ENCODE data around the gene PPT2. TPM values are rescaled to one million over a fixed set of nuclear protein-coding genes. Genes with fewer than 3 reads are reported as not detected.
"Not testable (repeated sequence)": the region's sequence is repeated elsewhere in the genome, so short reads cannot be mapped to it uniquely, and the experiment has no call there.

The PPT2 gene
- polyA plus RNA-seq, 2 donors, result 20.7 to 21.6 TPM

- Histone ChIP-seq H3K9me3 (ENCODE audit: control insufficient read depth in 2 of 2, insufficient read depth in 1 of 2, low read depth in 1 of 2, low read length in 1 of 2) (no peaks in the 10 kb centered on the region), H3K27ac (ENCODE audit: low read depth in 2 of 2, low read length in 1 of 2) (no peak overlapping the region), H3K4me3 (ENCODE audit: low read depth in 1 of 2, low read length in 2 of 2) (no peak overlapping the region), H3K27me3 (ENCODE audit: control insufficient read depth in 1 of 2, insufficient read depth in 2 of 2, low read length in 2 of 2) (no peaks in the 10 kb centered on the region), H3K4me1 (ENCODE audit: control insufficient read depth in 2 of 2, insufficient read depth in 2 of 2, low read length in 1 of 2) (peaks cover 0 to 7% of the 10 kb centered on the region in 2 donors), H3K36me3 (ENCODE audit: control insufficient read depth in 2 of 2, insufficient read depth in 2 of 2, low read length in 1 of 2) (no peaks in the 10 kb centered on the region)
- 86 to 89% methylated on average over 13 of the region's 13 CpGs for WGBS, 2 donors
Observed at GRCh38 chr6:32200711-32201475, 47.0 kb downstream of the PPT2 start.

GRCh38 chr6:32202186-32202585 lies 48.2 kb downstream of the PPT2 start:
- no peaks in the 10 kb centered on the region for H3K9me3 ChIP-seq (ENCODE audit: control insufficient read depth in 2 of 2, insufficient read depth in 1 of 2, low read depth in 1 of 2, low read length in 1 of 2)
- no peak overlapping the region for H3K4me3 ChIP-seq (ENCODE audit: low read depth in 1 of 2, low read length in 2 of 2)
- no peaks in the 10 kb centered on the region for H3K4me1 ChIP-seq (ENCODE audit: control insufficient read depth in 2 of 2, insufficient read depth in 2 of 2, low read length in 1 of 2)
- no peaks in the 10 kb centered on the region for H3K36me3 ChIP-seq (ENCODE audit: control insufficient read depth in 2 of 2, insufficient read depth in 2 of 2, low read length in 1 of 2)
- no peak overlapping the region for H3K27ac ChIP-seq (ENCODE audit: low read depth in 2 of 2, low read length in 1 of 2)
- no peaks in the 10 kb centered on the region for H3K27me3 ChIP-seq (ENCODE audit: control insufficient read depth in 1 of 2, insufficient read depth in 2 of 2, low read length in 2 of 2)
- 87 to 88% methylated on average over 9 of the region's 9 CpGs for WGBS, 2 donors

GRCh38 chr6:32203426-32204267 lies 49.7 kb downstream of the PPT2 start:
- no peaks in the 10 kb centered on the region for H3K4me1 ChIP-seq (ENCODE audit: control insufficient read depth in 2 of 2, insufficient read depth in 2 of 2, low read length in 1 of 2)
- 83% methylated on average over 9 of the region's 9 CpGs for WGBS, 2 donors
- no peaks in the 10 kb centered on the region for H3K9me3 ChIP-seq (ENCODE audit: control insufficient read depth in 2 of 2, insufficient read depth in 1 of 2, low read depth in 1 of 2, low read length in 1 of 2)
- H3K27me3 ChIP-seq (ENCODE audit: control insufficient read depth in 1 of 2, insufficient read depth in 2 of 2, low read length in 2 of 2), result no peaks in the 10 kb centered on the region
- no peaks in the 10 kb centered on the region for H3K36me3 ChIP-seq (ENCODE audit: control insufficient read depth in 2 of 2, insufficient read depth in 2 of 2, low read length in 1 of 2)
- H3K4me3 ChIP-seq (ENCODE audit: low read depth in 1 of 2, low read length in 2 of 2), result no peak overlapping the region
- H3K27ac ChIP-seq (ENCODE audit: low read depth in 2 of 2, low read length in 1 of 2), result no peak overlapping the region

- Histone ChIP-seq H3K4me1 (ENCODE audit: control insufficient read depth in 2 of 2, insufficient read depth in 2 of 2, low read length in 1 of 2) (no peaks in the 10 kb centered on the region), H3K9me3 (ENCODE audit: control insufficient read depth in 2 of 2, insufficient read depth in 1 of 2, low read depth in 1 of 2, low read length in 1 of 2) (no peaks in the 10 kb centered on the region), H3K27ac (ENCODE audit: low read depth in 2 of 2, low read length in 1 of 2) (no peak overlapping the region), H3K4me3 (ENCODE audit: low read depth in 1 of 2, low read length in 2 of 2) (no peak overlapping the region), H3K36me3 (ENCODE audit: control insufficient read depth in 2 of 2, insufficient read depth in 2 of 2, low read length in 1 of 2) (no peaks in the 10 kb centered on the region), H3K27me3 (ENCODE audit: control insufficient read depth in 1 of 2, insufficient read depth in 2 of 2, low read length in 2 of 2) (no peaks in the 10 kb centered on the region)
- WGBS, 2 donors, result 88 to 90% methylated on average over 3 of the region's 3 CpGs
Observed at GRCh38 chr6:32204268-32204715, 50.4 kb downstream of the PPT2 start.

- 65 to 89% methylated on average over 1 of the region's 1 CpG for WGBS, 2 donors
- Histone ChIP-seq H3K36me3 (ENCODE audit: control insufficient read depth in 2 of 2, insufficient read depth in 2 of 2, low read length in 1 of 2) (no peaks in the 10 kb centered on the region), H3K4me1 (ENCODE audit: control insufficient read depth in 2 of 2, insufficient read depth in 2 of 2, low read length in 1 of 2) (no peaks in the 10 kb centered on the region), H3K9me3 (ENCODE audit: control insufficient read depth in 2 of 2, insufficient read depth in 1 of 2, low read depth in 1 of 2, low read length in 1 of 2) (no peaks in the 10 kb centered on the region), H3K27ac (ENCODE audit: low read depth in 2 of 2, low read length in 1 of 2) (no peak overlapping the region), H3K27me3 (ENCODE audit: control insufficient read depth in 1 of 2, insufficient read depth in 2 of 2, low read length in 2 of 2) (no peaks in the 10 kb centered on the region), H3K4me3 (ENCODE audit: low read depth in 1 of 2, low read length in 2 of 2) (no peak overlapping the region)
Observed at GRCh38 chr6:32208996-32209395, 55.1 kb downstream of the PPT2 start.

- WGBS, 2 donors, result 89 to 90% methylated on average over 5 of the region's 5 CpGs
- H3K27me3 ChIP-seq (ENCODE audit: control insufficient read depth in 1 of 2, insufficient read depth in 2 of 2, low read length in 2 of 2), result no peaks in the 10 kb centered on the region
- H3K9me3 ChIP-seq (ENCODE audit: control insufficient read depth in 2 of 2, insufficient read depth in 1 of 2, low read depth in 1 of 2, low read length in 1 of 2), result no peaks in the 10 kb centered on the region
- H3K4me1 ChIP-seq (ENCODE audit: control insufficient read depth in 2 of 2, insufficient read depth in 2 of 2, low read length in 1 of 2), result no peaks in the 10 kb centered on the region
- no peaks in the 10 kb centered on the region for H3K36me3 ChIP-seq (ENCODE audit: control insufficient read depth in 2 of 2, insufficient read depth in 2 of 2, low read length in 1 of 2)
- no peak overlapping the region for H3K4me3 ChIP-seq (ENCODE audit: low read depth in 1 of 2, low read length in 2 of 2)
- H3K27ac ChIP-seq (ENCODE audit: low read depth in 2 of 2, low read length in 1 of 2), result no peak overlapping the region
Observed at GRCh38 chr6:32210191-32210601, 56.3 kb downstream of the PPT2 start.

GRCh38 chr6:32211432-32211831 lies 57.5 kb downstream of the PPT2 start:
- H3K9me3 ChIP-seq (ENCODE audit: control insufficient read depth in 2 of 2, insufficient read depth in 1 of 2, low read depth in 1 of 2, low read length in 1 of 2); H3K27ac ChIP-seq (ENCODE audit: low read depth in 2 of 2, low read length in 1 of 2); H3K36me3 ChIP-seq (ENCODE audit: control insufficient read depth in 2 of 2, insufficient read depth in 2 of 2, low read length in 1 of 2); H3K4me1 ChIP-seq (ENCODE audit: control insufficient read depth in 2 of 2, insufficient read depth in 2 of 2, low read length in 1 of 2); H3K27me3 ChIP-seq (ENCODE audit: control insufficient read depth in 1 of 2, insufficient read depth in 2 of 2, low read length in 2 of 2); H3K4me3 ChIP-seq (ENCODE audit: low read depth in 1 of 2, low read length in 2 of 2): not testable (repeated sequence)
- whole genome bisulfite sequencing, 2 donors, result 88 to 89% methylated on average over 4 of the region's 4 CpGs

- Histone ChIP-seq H3K36me3 (ENCODE audit: control insufficient read depth in 2 of 2, insufficient read depth in 2 of 2, low read length in 1 of 2) (no peaks in the 10 kb centered on the region), H3K27ac (ENCODE audit: low read depth in 2 of 2, low read length in 1 of 2) (no peak overlapping the region), H3K4me3 (ENCODE audit: low read depth in 1 of 2, low read length in 2 of 2) (no peak overlapping the region), H3K9me3 (ENCODE audit: control insufficient read depth in 2 of 2, insufficient read depth in 1 of 2, low read depth in 1 of 2, low read length in 1 of 2) (no peaks in the 10 kb centered on the region), H3K4me1 (ENCODE audit: control insufficient read depth in 2 of 2, insufficient read depth in 2 of 2, low read length in 1 of 2) (no peaks in the 10 kb centered on the region), H3K27me3 (ENCODE audit: control insufficient read depth in 1 of 2, insufficient read depth in 2 of 2, low read length in 2 of 2) (no peaks in the 10 kb centered on the region)
- 82 to 83% methylated on average over 12 of the region's 12 CpGs for WGBS, 2 donors
Observed at GRCh38 chr6:32212076-32212760, 58.3 kb downstream of the PPT2 start.
